Endothelial cell of umbilical vein (primary cell): Measurements from ENCODE around the gene UBASH3B. TPM values are rescaled to one million over a fixed set of nuclear protein-coding genes. Genes with fewer than 3 reads are reported as not detected.
A peak's percentile ranks its signal among the peaks of the same experiment; 100 is the strongest.

Experiments used
- BruUV-seq: library from RNA; stranded (reverse); fragments of 400-500 nt; replicated peaks from 2 replicates; lab custom pipeline; 2021; lab: Mats Ljungman, UMichigan
- CTCF ChIA-PET: fragments of 300-600, 350-600 bp; sonication (Branson Sonifier 250); formaldehyde crosslinking; loops from one replicate; lab custom pipeline; 2021; ENCODE audit warnings: antibody characterized with exemption, inconsistent platforms; lab: Charles Lee
- POLR2A ChIA-PET: fragments of 300-600, 350-600 bp; sonication (Branson Sonifier 250); formaldehyde crosslinking; loops from one replicate; lab custom pipeline; 2021; ENCODE audit warnings: antibody characterized with exemption, inconsistent platforms; lab: Charles Lee
- DNase-seq: peaks from one replicate; pipeline ENCODE4 v3.0.0-alpha.2; 2011; ENCODE audit warnings: low read depth, low spot score
- FAIRE-seq: peaks from 2 replicates; lab custom pipeline; 2011; peaks lifted over from hg19 to GRCh38; lab: Jason Lieb, UNC
- H2AFZ ChIP-seq: 2 replicates; pipeline ENCODE4 v1.6.0; 2012; ENCODE audit warnings: low read depth, low read length, control low read depth, inconsistent platforms
- H3K27ac ChIP-seq: 2 replicates; pipeline ENCODE4 v1.5.1; 2011; ENCODE audit warnings: low read depth, mild to moderate bottlenecking, control low read depth, low read length, moderate library complexity; ENCODE audit not compliant: insufficient read depth
- H3K27me3 ChIP-seq, 2 experiments: 2 replicates each; pipeline versions ENCODE4 v1.6.0 to v1.6.1; 2011; ENCODE audit warnings: low read length in 2 of 2, mixed read lengths in 1 of 2; ENCODE audit not compliant: control insufficient read depth in 2 of 2, insufficient read depth in 2 of 2
- H3K36me3 ChIP-seq, 2 experiments: 2 replicates in 1 of 2; 3 replicates in 1 of 2; pipeline ENCODE4 v1.5.1; 2011; ENCODE audit warnings: low read length in 2 of 2, mild to moderate bottlenecking in 1 of 2, moderate library complexity in 1 of 2; ENCODE audit not compliant: control insufficient read depth in 2 of 2, insufficient read depth in 2 of 2; ENCODE audit errors: extremely low read depth in 1 of 2
- H3K4me1 ChIP-seq: 3 replicates; pipeline ENCODE4 v1.5.1; 2011; ENCODE audit warnings: mild to moderate bottlenecking, low read length; ENCODE audit not compliant: control insufficient read depth, insufficient read depth; ENCODE audit errors: extremely low read depth
- H3K4me2 ChIP-seq: 2 replicates; pipeline ENCODE4 v1.6.1; 2011; ENCODE audit warnings: low read length, control low read depth, mixed read lengths; ENCODE audit not compliant: insufficient read depth
- H3K4me3 ChIP-seq, 3 experiments: fragments of 200-600 bp in 1 of 3; sonication (generic), shearing (Covaris generic) in 1 of 3; replicated peaks in 1 of 3; 2 replicates each; pipeline ENCODE4 v1.5.1; 2011 to 2016; ENCODE audit warnings: control low read depth in 3 of 3, low read length in 3 of 3, mild to moderate bottlenecking in 2 of 3, inconsistent platforms in 1 of 3, low read depth in 1 of 3, moderate library complexity in 1 of 3; ENCODE audit not compliant: insufficient read depth in 1 of 3
- H3K79me2 ChIP-seq: 2 replicates; pipeline ENCODE4 v1.6.0; 2012; ENCODE audit warnings: low read length, inconsistent platforms; ENCODE audit not compliant: control insufficient read depth, insufficient read depth
- H3K9ac ChIP-seq: replicated peaks from 2 replicates; pipeline ENCODE3; 2011; ENCODE audit warnings: low read length, control low read depth; ENCODE audit not compliant: insufficient read depth; ENCODE audit errors: extremely low read depth
- H3K9me1 ChIP-seq: replicated peaks from 3 replicates; pipeline ENCODE4 v1.6.0; 2011; ENCODE audit warnings: mild to moderate bottlenecking, low read length; ENCODE audit not compliant: control insufficient read depth, insufficient read depth; ENCODE audit errors: extremely low read depth
- H3K9me3 ChIP-seq: replicated peaks from 2 replicates; pipeline ENCODE4 v1.5.1; 2012; ENCODE audit warnings: low read length, inconsistent platforms; ENCODE audit not compliant: control insufficient read depth, insufficient read depth
- H4K20me1 ChIP-seq: replicated peaks from 2 replicates; pipeline ENCODE3; 2011; ENCODE audit warnings: mild to moderate bottlenecking, low read length; ENCODE audit not compliant: control insufficient read depth, insufficient read depth; ENCODE audit errors: extremely low read depth
- EZH2 ChIP-seq: IDR thresholded peaks from 2 replicates; pipeline ENCODE4 v1.6.1; 2012; ENCODE audit warnings: borderline replicate concordance, low read depth, mild to moderate bottlenecking, moderate library complexity, low read length, inconsistent platforms; ENCODE audit not compliant: severe bottlenecking
- FOS ChIP-seq: IDR thresholded peaks from 2 replicates; pipeline ENCODE4 v1.6.1; 2011; ENCODE audit warnings: mild to moderate bottlenecking, low read length, moderate library complexity, borderline replicate concordance; ENCODE audit not compliant: insufficient read depth
- GATA2 ChIP-seq: IDR thresholded peaks from 2 replicates; pipeline ENCODE4 v1.7.0; 2011; ENCODE audit warnings: low read depth, mild to moderate bottlenecking, moderate library complexity, mixed read lengths, low read length; ENCODE audit not compliant: insufficient read length, insufficient read depth
- JUN ChIP-seq: IDR thresholded peaks from 2 replicates; pipeline ENCODE4 v1.6.1; 2011; ENCODE audit warnings: borderline replicate concordance, low read depth; ENCODE audit not compliant: insufficient read length, insufficient read depth
- POLR2A ChIP-seq: IDR thresholded peaks from 2 replicates; pipeline ENCODE4 v1.6.1; 2012; ENCODE audit warnings: low read depth, mild to moderate bottlenecking, control low read depth, low read length
- POLR2AphosphoS5 ChIP-seq: IDR thresholded peaks from 2 replicates; pipeline ENCODE4 v1.6.1; 2012; ENCODE audit warnings: low read depth, mild to moderate bottlenecking, control low read depth, low read length, moderate library complexity; ENCODE audit not compliant: insufficient read depth
- dilution Hi-C: fragments of 300-500 bp; cut with MboI; formaldehyde crosslinking; loops from one replicate; pipeline ENCODE4 v1.15.0; 2019; ENCODE audit warnings: low sequenced_read_pairs; ENCODE audit not compliant: extremely low pct_ligation_motif_present
- intact Hi-C: fragments of 100-400 bp; cut with micrococcal nuclease; formaldehyde crosslinking; loops from one replicate; pipeline ENCODE4 v1.10.0; 2022
- polyA plus RNA-seq, 4 experiments: library from polyadenylated mRNA; depleted of rRNA in 3 of 4; stranded (reverse) in 3 of 4; unstranded in 1 of 4; fragments of >200 nt; gene quantifications; 2 replicates each; pipeline versions ENCODE4 v1.2.1 to v1.2.3, GENCODE V29; 2011 to 2012; ENCODE audit warnings: missing spikeins in 1 of 4
- total RNA-seq: library from RNA; stranded (reverse); gene quantifications from 2 replicates; pipeline ENCODE4 v1.2.3, GENCODE V29; 2021
- TF ChIP-seq, protein P1 (sequence below): IDR thresholded peaks from 2 replicates; pipeline ENCODE4 v1.6.1; 2011; ENCODE audit not compliant: insufficient read depth, insufficient read length

UBASH3B gene
- total and polyA plus RNA-seq, 2 donors (not counting 3 experiments of a cell fraction or from before 2014, with no cell fraction given), result 23.7 to 38.1 TPM

DNA sequence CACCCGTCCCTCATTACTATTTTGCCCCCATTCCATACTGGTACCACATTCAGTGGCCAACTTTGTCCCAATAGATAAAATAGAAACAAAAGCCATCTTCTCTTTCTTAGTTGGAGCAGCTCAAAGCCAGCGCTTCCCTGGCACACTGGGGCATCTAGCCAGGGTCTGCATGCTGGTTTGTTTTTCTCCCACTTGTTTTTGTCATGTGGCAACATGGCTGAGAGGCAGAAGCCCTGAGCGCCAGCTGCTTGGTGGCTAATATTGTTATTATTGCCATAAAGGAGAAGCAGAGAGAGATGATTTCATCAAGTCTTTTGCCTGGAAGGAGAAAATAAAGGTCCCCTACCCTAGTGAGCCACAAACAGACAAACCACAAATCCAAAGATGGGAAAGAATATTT lies 134.4 kb downstream of the UBASH3B start:
- H3K9me1 ChIP-seq, result no peaks in the 10 kb centered on the region
- FAIRE-seq (no peak), DNase-seq (no peak)
- ChIA-PET CTCF (interaction anchor here (0.6 to 17.5 kb wide), 4 partner anchors 9 to 157 kb away, joined by 3 to 493 read pairs (median 11); no protein-coding TSS in a partner anchor), POLR2A (no interaction called here)
- no peak overlapping the region for H3K27ac ChIP-seq
- H3K9ac ChIP-seq, result no peak overlapping the region
- H2AFZ ChIP-seq, result no peak overlapping the region
- intact Hi-C loops, result no loop called here
- H4K20me1 ChIP-seq, result no peaks in the 10 kb centered on the region
- no peaks in the 10 kb centered on the region for H3K27me3 ChIP-seq
- H3K9me3 ChIP-seq, result no peaks in the 10 kb centered on the region
- TF ChIP-seq, protein P1, sequence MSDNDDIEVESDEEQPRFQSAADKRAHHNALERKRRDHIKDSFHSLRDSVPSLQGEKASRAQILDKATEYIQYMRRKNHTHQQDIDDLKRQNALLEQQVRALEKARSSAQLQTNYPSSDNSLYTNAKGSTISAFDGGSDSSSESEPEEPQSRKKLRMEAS, result no peak
- no peak for TF ChIP-seq POLR2A
- TF ChIP-seq FOS, result no peak
- TF ChIP-seq JUN, result no peak
- TF ChIP-seq GATA2, result no peak
- no peak for TF ChIP-seq POLR2AphosphoS5
- TF ChIP-seq EZH2, result no peak
- H3K36me3 ChIP-seq, result peaks cover 0 to 9% of the 10 kb centered on the region in 2 experiments
- dilution Hi-C loops, result no loop called here
- no peak overlapping the region for H3K4me2 ChIP-seq
- H3K79me2 ChIP-seq, result no peaks in the 10 kb centered on the region
- H3K4me1 ChIP-seq, result peaks cover 9% of the 10 kb centered on the region
- no TSS peak for BruUV-seq
- no peak overlapping the region for H3K4me3 ChIP-seq

DNA sequence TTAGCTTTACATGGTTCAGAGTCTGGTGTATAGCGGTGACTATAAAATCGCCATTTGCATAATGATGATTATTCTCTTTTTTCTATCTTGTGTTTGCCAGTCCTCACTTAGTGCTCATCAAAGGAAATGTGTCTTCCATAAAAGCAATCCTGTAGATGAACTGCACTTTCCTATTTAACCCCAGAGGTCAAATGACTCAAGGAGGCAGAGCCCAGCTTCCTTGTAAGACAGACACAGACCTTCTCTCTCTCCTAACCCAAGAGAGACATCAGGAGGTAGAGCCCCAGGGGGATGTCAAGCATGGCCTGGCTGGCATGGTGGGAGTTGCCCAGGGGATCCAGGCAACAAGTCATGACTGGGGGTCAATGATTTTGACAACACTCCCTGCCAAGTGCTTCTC lies 135.9 kb downstream of the UBASH3B start:
- H4K20me1 ChIP-seq, result no peaks in the 10 kb centered on the region
- TF ChIP-seq POLR2AphosphoS5 (no peak), FOS (peak; percentile 13)
- FAIRE-seq (no peak), DNase-seq (no peak)
- H2AFZ ChIP-seq, result no peak overlapping the region
- no peaks in the 10 kb centered on the region for H3K9me1 ChIP-seq
- no peaks in the 10 kb centered on the region for H3K79me2 ChIP-seq
- H3K9me3 ChIP-seq, result no peaks in the 10 kb centered on the region
- H3K9ac ChIP-seq, result no peak overlapping the region
- no peaks in the 10 kb centered on the region for H3K27me3 ChIP-seq
- BruUV-seq, result no TSS peak
- H3K4me1 ChIP-seq, result peaks cover 8% of the 10 kb centered on the region
- no peak overlapping the region for H3K4me2 ChIP-seq
- ChIA-PET POLR2A (no interaction called here), CTCF (interaction anchor here (0.8 to 17.5 kb wide), 7 partner anchors 10 to 159 kb away, joined by 4 to 493 read pairs (median 8); no protein-coding TSS in a partner anchor)
- H3K36me3 ChIP-seq, result peaks cover 0 to 10% of the 10 kb centered on the region in 2 experiments
- no peak overlapping the region for H3K4me3 ChIP-seq
- H3K27ac ChIP-seq, result peak overlapping the region; percentile 26
- intact Hi-C loops (no loop called here), dilution Hi-C loops (no loop called here)
